GM20000 (cell line): Measurements from ENCODE around the gene FREM1.
"Not testable (repeated sequence)": the region's sequence is repeated elsewhere in the genome, so short reads cannot be mapped to it uniquely, and the experiment has no call there.

Experiments
- DNase-seq: peaks from one replicate; pipeline ENCODE4 v3.0.0; 2012; ENCODE audit warnings: low spot score
- CTCF ChIP-seq: IDR thresholded peaks from 2 replicates; pipeline ENCODE4 v1.5.1; 2012; ENCODE audit warnings: mild to moderate bottlenecking, control low read depth; ENCODE audit errors: extremely low read depth, missing control alignments

The FREM1 gene

GRCh38 chr9:14924230-14925219 lies 14.3 kb upstream of the FREM1 start:
- no peak for TF ChIP-seq CTCF

GRCh38 chr9:14923701-14924100 lies 13.5 kb upstream of the FREM1 start:
- no peak for TF ChIP-seq CTCF

More at GRCh38 chr9:14924230-14925219, 14.3 kb upstream of the FREM1 start:
- DNase-seq = no peak

GRCh38 chr9:14920805-14921204 lies 10.6 kb upstream of the FREM1 start:
- DNase-seq = not testable (repeated sequence)

More at GRCh38 chr9:14923701-14924100, 13.5 kb upstream of the FREM1 start:
- DNase-seq = no peak

- no peak for DNase-seq
- TF ChIP-seq CTCF = no peak
Measured at GRCh38 chr9:14913366-14913765, 3.1 kb upstream of the FREM1 start.

GRCh38 chr9:14912859-14913258 lies 2.6 kb upstream of the FREM1 start:
- TF ChIP-seq CTCF = no peak
- no peak for DNase-seq

- no peak for DNase-seq
- no peak for TF ChIP-seq CTCF
Measured at GRCh38 chr9:14911046-14911445, 818 bp upstream of the FREM1 start.

- no peak for DNase-seq
- TF ChIP-seq CTCF = no peak
Measured at GRCh38 chr9:14909601-14909960, 647 bp downstream of the FREM1 start.

- no peak for DNase-seq
- TF ChIP-seq CTCF = no peak
Measured at GRCh38 chr9:14909181-14909580, 1.0 kb downstream of the FREM1 start.
